Mesenchymal stem cell (in vitro differentiated cells and primary cell): Measurements from ENCODE around the gene DCDC1.
A peak's percentile ranks its signal among the peaks of the same experiment; 100 is the strongest.
"Not testable (repeated sequence)": the region's sequence is repeated elsewhere in the genome, so short reads cannot be mapped to it uniquely, and the experiment has no call there.

Experiments used
- DNase-seq: peaks from one replicate; pipeline ENCODE4 v3.0.0-alpha.2; 2013
- H2AFZ ChIP-seq: one replicate; pipeline ENCODE4 v1.6.1; 2013; ENCODE audit warnings: low read depth, mild to moderate bottlenecking, control low read depth, inconsistent platforms, low read length, moderate library complexity
- H2AK5ac ChIP-seq: 2 replicates; pipeline ENCODE4 v1.6.1; 2013; ENCODE audit warnings: low read length, moderate library complexity, mild to moderate bottlenecking, inconsistent platforms; ENCODE audit not compliant: severe bottlenecking
- H2BK120ac ChIP-seq: one replicate; pipeline ENCODE4 v1.6.1; 2013; ENCODE audit warnings: low read depth, mild to moderate bottlenecking, inconsistent platforms, low read length, moderate library complexity
- H2BK12ac ChIP-seq, 2 experiments: one replicate each; pipeline ENCODE4 v1.6.1; 2013; ENCODE audit warnings: inconsistent platforms in 2 of 2, low read length in 2 of 2, mild to moderate bottlenecking in 2 of 2, moderate library complexity in 2 of 2, control low read depth in 1 of 2
- H2BK15ac ChIP-seq: one replicate; pipeline ENCODE4 v1.6.1; 2013; ENCODE audit warnings: mild to moderate bottlenecking, low read depth, inconsistent platforms; ENCODE audit not compliant: poor library complexity, severe bottlenecking
- H2BK5ac ChIP-seq: 2 replicates; pipeline ENCODE4 v1.6.1; 2013; ENCODE audit warnings: low read depth, mild to moderate bottlenecking, low read length, control low read depth, inconsistent platforms; ENCODE audit not compliant: poor library complexity, severe bottlenecking
- H3K14ac ChIP-seq, 2 experiments: one replicate each; pipeline ENCODE4 v1.6.1; 2013; ENCODE audit warnings: inconsistent platforms in 2 of 2, low read length in 2 of 2, control low read depth in 1 of 2, mild to moderate bottlenecking in 1 of 2, moderate library complexity in 1 of 2
- H3K18ac ChIP-seq, 2 experiments: one replicate each; pipeline ENCODE4 v1.6.1; 2013; ENCODE audit warnings: inconsistent platforms in 2 of 2, low read length in 2 of 2, control low read depth in 1 of 2, low read depth in 1 of 2, mild to moderate bottlenecking in 1 of 2
- H3K23ac ChIP-seq, 2 experiments: one replicate each; pipeline ENCODE4 v1.6.1; 2013; ENCODE audit warnings: inconsistent platforms in 2 of 2, low read length in 2 of 2, mild to moderate bottlenecking in 2 of 2, moderate library complexity in 2 of 2, control low read depth in 1 of 2
- H3K27ac ChIP-seq: 2 replicates; pipeline ENCODE4 v1.5.1; 2013; ENCODE audit warnings: mild to moderate bottlenecking, moderate library complexity, low read length, control low read depth, inconsistent platforms; ENCODE audit not compliant: poor library complexity, severe bottlenecking
- H3K27me3 ChIP-seq, 2 experiments: 2 replicates each; pipeline versions ENCODE4 v1.6.1 to v1.7.0; 2013; ENCODE audit warnings: low read length in 2 of 2, mild to moderate bottlenecking in 2 of 2, moderate library complexity in 2 of 2, control low read depth in 1 of 2, inconsistent platforms in 1 of 2; ENCODE audit not compliant: control insufficient read depth in 1 of 2, insufficient read depth in 1 of 2
- H3K36me3 ChIP-seq, 2 experiments: 2 replicates each; pipeline versions ENCODE4 v1.6.1 to v1.7.0; 2013; ENCODE audit warnings: low read length in 2 of 2, control low read depth in 1 of 2, inconsistent platforms in 1 of 2, low read depth in 1 of 2, mild to moderate bottlenecking in 1 of 2; ENCODE audit not compliant: insufficient read depth in 2 of 2, control insufficient read depth in 1 of 2
- H3K4ac ChIP-seq, 2 experiments: one replicate each; pipeline ENCODE4 v1.6.1; 2013; ENCODE audit warnings: inconsistent platforms in 2 of 2, low read length in 2 of 2, mild to moderate bottlenecking in 2 of 2, moderate library complexity in 2 of 2, control low read depth in 1 of 2, low read depth in 1 of 2
- H3K4me1 ChIP-seq: 2 replicates; pipeline ENCODE4 v1.6.1; 2013; ENCODE audit warnings: low read depth, low read length, control low read depth; ENCODE audit not compliant: control insufficient read depth, insufficient read depth
- H3K4me2 ChIP-seq: 2 replicates; pipeline ENCODE4 v1.6.1; 2013; ENCODE audit warnings: low read length, mild to moderate bottlenecking, inconsistent platforms; ENCODE audit not compliant: poor library complexity, severe bottlenecking
- H3K4me3 ChIP-seq, 2 experiments: 2 replicates each; pipeline versions ENCODE4 v1.5.1 to v1.7.0; 2013; ENCODE audit warnings: low read length in 2 of 2, mild to moderate bottlenecking in 2 of 2, control low read depth in 1 of 2, low read depth in 1 of 2; ENCODE audit not compliant: insufficient read depth in 1 of 2
- H3K79me1 ChIP-seq: replicated peaks from 2 replicates; pipeline ENCODE4 v1.6.1; 2013; ENCODE audit warnings: mild to moderate bottlenecking, control low read depth, low read length, inconsistent platforms; ENCODE audit not compliant: poor library complexity, severe bottlenecking
- H3K9ac ChIP-seq: 2 replicates; pipeline ENCODE4 v1.7.0; 2013; ENCODE audit warnings: mild to moderate bottlenecking, low read length, moderate library complexity
- H3K9me3 ChIP-seq: 2 replicates; pipeline ENCODE4 v1.7.0; 2013; ENCODE audit warnings: mild to moderate bottlenecking, low read length; ENCODE audit not compliant: control insufficient read depth
- H4K8ac ChIP-seq: one replicate; pipeline ENCODE4 v1.6.1; 2013; ENCODE audit warnings: inconsistent platforms, mild to moderate bottlenecking, low read length, moderate library complexity
- H4K91ac ChIP-seq: one replicate; pipeline ENCODE4 v1.6.1; 2013; ENCODE audit warnings: mild to moderate bottlenecking, low read length, inconsistent platforms
- WGBS: methylation state at CpG from one replicate; pipeline ENCODE4 v1.1.7; 2013; ENCODE audit warnings: mixed read lengths; 5-methylcytosine and 5-hydroxymethylcytosine counted together

The DCDC1 gene

GRCh38 chr11:31323145-31323544, 46.4 kb downstream of the DCDC1 start:
- no peak overlapping the region for H2BK120ac ChIP-seq
- H2AK5ac ChIP-seq = no peak overlapping the region
- H3K9ac ChIP-seq = no peak overlapping the region
- H2BK5ac ChIP-seq = no peak overlapping the region
- H3K36me3 ChIP-seq = no peaks in the 10 kb centered on the region
- H3K4me3 ChIP-seq = no peak overlapping the region
- H2BK12ac ChIP-seq = no peak overlapping the region
- H3K27me3 ChIP-seq = no peaks in the 10 kb centered on the region
- no peaks in the 10 kb centered on the region for H3K9me3 ChIP-seq
- no peak overlapping the region for H2AFZ ChIP-seq
- H2BK15ac ChIP-seq = no peak overlapping the region
- no peak for DNase-seq
- no peak overlapping the region for H4K91ac ChIP-seq
- no peak overlapping the region for H3K4me2 ChIP-seq
- no peak overlapping the region for H3K18ac ChIP-seq
- WGBS = 92% methylated on average over 3 of the region's 4 CpGs
- no peak overlapping the region for H3K4ac ChIP-seq
- no peak overlapping the region for H3K14ac ChIP-seq
- H4K8ac ChIP-seq = no peak overlapping the region
- H3K27ac ChIP-seq = no peak overlapping the region
- no peaks in the 10 kb centered on the region for H3K79me1 ChIP-seq
- no peaks in the 10 kb centered on the region for H3K4me1 ChIP-seq
- H3K23ac ChIP-seq = no peak overlapping the region

GRCh38 chr11:31321494-31321893, 48.0 kb downstream of the DCDC1 start:
- not testable (repeated sequence) for H3K79me1 ChIP-seq, H4K91ac ChIP-seq, H3K9me3 ChIP-seq, DNase-seq, H2BK120ac ChIP-seq, H2AFZ ChIP-seq, H4K8ac ChIP-seq, H3K27me3 ChIP-seq, H2BK5ac ChIP-seq, H3K4me3 ChIP-seq, H3K4ac ChIP-seq, H3K18ac ChIP-seq, H3K23ac ChIP-seq, H2AK5ac ChIP-seq, H3K27ac ChIP-seq, H3K4me2 ChIP-seq, H2BK12ac ChIP-seq, H2BK15ac ChIP-seq, H3K9ac ChIP-seq, H3K14ac ChIP-seq, H3K36me3 ChIP-seq, H3K4me1 ChIP-seq
- WGBS = 96% methylated on average over 9 of the region's 15 CpGs

- no peaks in the 10 kb centered on the region for H3K27me3 ChIP-seq
- H3K23ac ChIP-seq = no peak overlapping the region
- no peak overlapping the region for H3K27ac ChIP-seq
- no peak overlapping the region for H3K18ac ChIP-seq
- no peak overlapping the region for H4K91ac ChIP-seq
- H2BK120ac ChIP-seq = no peak overlapping the region
- H2AK5ac ChIP-seq = no peak overlapping the region
- no peak overlapping the region for H3K14ac ChIP-seq
- no peak overlapping the region for H2BK15ac ChIP-seq
- no peaks in the 10 kb centered on the region for H3K9me3 ChIP-seq
- H3K4me3 ChIP-seq = no peak overlapping the region
- no peaks in the 10 kb centered on the region for H3K4me1 ChIP-seq
- no peaks in the 10 kb centered on the region for H3K36me3 ChIP-seq
- H3K4me2 ChIP-seq = peak overlapping the region; percentile 29
- no peak overlapping the region for H3K9ac ChIP-seq
- DNase-seq = no peak
- H2BK12ac ChIP-seq = no peak overlapping the region
- no peak overlapping the region for H2BK5ac ChIP-seq
- WGBS = 84% methylated on average over 3 of the region's 3 CpGs
- no peak overlapping the region for H3K4ac ChIP-seq
- H2AFZ ChIP-seq = no peak overlapping the region
- no peak overlapping the region for H4K8ac ChIP-seq
- no peaks in the 10 kb centered on the region for H3K79me1 ChIP-seq
Measured at GRCh38 chr11:31303644-31304180, 65.8 kb downstream of the DCDC1 start.

- Histone ChIP-seq H4K91ac (no peak overlapping the region), H3K36me3 (no peaks in the 10 kb centered on the region), H2BK120ac (no peak overlapping the region), H3K18ac (no peak overlapping the region), H3K4ac (no peak overlapping the region), H3K14ac (no peak overlapping the region), H3K23ac (no peak overlapping the region), H3K9me3 (no peaks in the 10 kb centered on the region), H2BK15ac (no peak overlapping the region), H2BK12ac (no peak overlapping the region), H3K9ac (no peak overlapping the region), H3K4me3 (no peak overlapping the region), H3K27ac (no peak overlapping the region), H3K4me2 (no peak overlapping the region), H2BK5ac (no peak overlapping the region), H2AFZ (no peak overlapping the region), H2AK5ac (no peak overlapping the region), H3K79me1 (no peaks in the 10 kb centered on the region), H4K8ac (no peak overlapping the region), H3K4me1 (no peaks in the 10 kb centered on the region), H3K27me3 (no peaks in the 10 kb centered on the region)
- DNase-seq = no peak
- 78% methylated on average over 2 of the region's 5 CpGs for WGBS
Measured at GRCh38 chr11:31301549-31302510, 67.7 kb downstream of the DCDC1 start.
